HuH-7 (cell line): ENCODE measurements around the gene PRKAR1B.
"Not testable (repeated sequence)": the region's sequence is repeated elsewhere in the genome, so short reads cannot be mapped to it uniquely, and the experiment has no call there.

Source experiments
- DNase-seq: peaks from one replicate; pipeline ENCODE4 v3.0.0; 2011; ENCODE audit warnings: low spot score

PRKAR1B gene

GRCh38 chr7:666454-667292 is 60.4 kb downstream of the PRKAR1B start:
- DNase-seq = no peak

GRCh38 chr7:665736-666453 is 61.2 kb downstream of the PRKAR1B start:
- DNase-seq = no peak

DNA sequence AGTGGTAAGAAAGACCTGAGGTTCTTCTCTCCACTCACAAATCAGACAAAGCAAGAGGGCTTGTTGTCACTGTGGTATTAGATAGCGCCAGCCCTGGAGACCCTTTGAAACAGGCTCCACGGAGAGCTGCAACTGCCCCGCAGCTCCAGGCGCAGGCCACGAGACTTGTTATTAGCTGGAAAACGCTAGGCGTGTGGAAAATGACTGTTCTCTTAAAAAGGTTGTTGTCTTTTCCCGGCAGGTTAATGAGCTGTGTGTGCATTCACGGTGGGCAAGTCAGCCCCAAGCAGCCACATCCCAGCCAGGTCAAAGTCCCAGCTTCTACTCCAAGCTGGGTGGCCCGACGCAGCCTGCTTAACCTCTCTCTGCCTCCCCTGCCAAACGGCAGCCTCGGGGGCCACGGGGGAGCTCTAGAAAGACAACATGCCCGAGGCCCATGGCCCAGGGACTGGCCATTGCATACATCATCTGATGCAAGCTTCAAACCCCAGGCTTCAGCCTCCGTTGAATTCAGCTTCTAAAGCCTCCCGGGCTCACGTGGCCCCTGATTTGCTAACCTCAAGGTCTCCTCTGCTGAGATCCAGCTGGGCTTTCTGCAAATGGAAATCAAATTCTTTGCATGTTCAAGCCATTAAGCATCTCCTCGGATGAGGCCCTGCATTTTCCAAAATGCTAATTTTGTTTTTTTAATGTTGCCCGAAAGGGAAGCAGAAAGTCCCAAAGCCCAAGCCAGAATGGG is 61.9 kb downstream of the PRKAR1B start:
- peak; percentile 72 for DNase-seq

DNA sequence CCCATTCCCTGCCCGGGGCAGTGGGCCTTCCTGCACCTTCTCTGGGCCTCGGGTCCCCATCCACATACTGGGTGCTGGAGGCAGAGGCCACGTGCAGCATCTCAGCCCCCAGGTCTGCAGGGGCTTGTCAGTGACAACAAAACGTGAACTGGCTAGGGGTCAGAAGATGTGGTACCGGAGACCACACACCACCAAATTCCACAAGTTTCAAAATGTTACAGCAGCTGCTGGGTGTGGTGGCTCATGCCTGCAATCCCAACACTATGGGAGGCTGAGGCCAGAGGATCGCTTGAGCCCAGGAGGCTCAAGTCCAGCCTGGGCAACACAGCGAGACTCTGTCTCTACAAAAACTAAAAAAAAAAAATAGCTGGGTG is 62.7 kb downstream of the PRKAR1B start:
- DNase-seq = no peak

DNA sequence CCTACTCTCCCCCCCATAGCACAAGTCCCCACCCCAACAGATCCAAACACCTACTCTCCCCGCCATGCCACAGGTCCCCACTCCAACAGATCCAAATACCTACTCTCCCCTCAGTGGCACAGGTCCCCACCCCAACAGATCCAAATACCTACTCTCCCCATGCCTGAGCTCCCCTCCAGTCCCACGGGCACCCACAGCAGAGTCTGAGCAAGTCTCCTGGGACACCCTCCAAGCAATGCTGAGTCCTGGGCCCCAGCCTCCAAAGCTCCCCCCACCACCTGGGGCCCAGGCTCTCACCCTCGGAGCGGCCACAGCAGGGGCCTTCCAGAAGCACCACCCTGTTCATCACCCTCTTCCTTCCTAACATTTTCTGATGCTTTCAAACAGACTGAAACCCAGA is 64.5 kb downstream of the PRKAR1B start:
- no peak for DNase-seq

- no peak for DNase-seq
Observed at GRCh38 chr7:659996-660395, 67.1 kb downstream of the PRKAR1B start.

GRCh38 chr7:659306-659847 is 67.7 kb downstream of the PRKAR1B start:
- DNase-seq = no peak

DNA sequence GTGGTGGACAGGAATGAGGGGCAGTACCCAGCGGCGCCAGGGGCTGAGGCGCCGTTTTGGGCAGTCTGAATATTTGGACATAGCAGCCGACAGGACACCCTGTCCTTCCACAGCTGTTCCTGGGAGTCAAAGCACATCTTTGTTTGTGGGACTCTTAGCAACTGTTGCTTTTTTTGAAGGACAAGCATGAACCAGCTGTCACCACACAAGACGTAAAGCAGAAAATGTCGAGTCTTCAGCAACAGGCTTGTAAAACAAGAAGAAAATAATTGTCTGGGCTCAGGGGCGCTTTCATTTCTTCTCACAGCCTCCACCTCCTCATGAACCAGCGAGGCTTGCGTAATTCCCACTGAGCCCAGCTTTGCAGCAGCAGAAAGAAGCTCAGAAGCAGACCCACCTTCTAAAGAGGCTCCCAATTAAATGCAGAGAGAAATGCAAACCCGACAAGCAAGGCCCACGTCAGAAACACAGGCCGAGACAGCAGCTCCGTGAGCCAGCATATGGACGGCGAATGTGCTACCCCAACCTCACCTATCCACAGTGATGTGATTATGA is 69.4 kb downstream of the PRKAR1B start:
- DNase-seq = no peak

GRCh38 chr7:657010-657409 is 70.1 kb downstream of the PRKAR1B start:
- not testable (repeated sequence) for DNase-seq

DNA sequence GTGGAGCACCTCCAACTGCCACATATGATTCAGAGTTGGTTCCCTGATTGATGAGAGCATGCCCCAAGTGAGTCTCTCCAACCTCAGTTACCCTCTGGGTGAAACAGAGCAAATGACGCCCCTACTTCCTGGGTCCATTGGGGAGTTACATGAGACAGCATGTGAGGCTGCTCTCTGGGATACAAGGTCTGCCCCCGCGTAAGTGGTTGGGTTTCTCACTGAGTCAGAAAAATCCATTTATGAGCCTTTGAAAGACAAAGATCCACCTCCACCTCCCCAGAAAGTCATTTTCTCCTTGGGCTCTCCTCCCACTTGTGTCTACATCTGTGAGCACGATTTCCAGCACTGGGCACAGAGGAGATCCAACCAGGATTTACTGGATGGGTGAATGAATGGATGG is 71.3 kb downstream of the PRKAR1B start:
- DNase-seq = no peak

GRCh38 chr7:653829-654764 is 73.0 kb downstream of the PRKAR1B start:
- DNase-seq = no peak

DNA sequence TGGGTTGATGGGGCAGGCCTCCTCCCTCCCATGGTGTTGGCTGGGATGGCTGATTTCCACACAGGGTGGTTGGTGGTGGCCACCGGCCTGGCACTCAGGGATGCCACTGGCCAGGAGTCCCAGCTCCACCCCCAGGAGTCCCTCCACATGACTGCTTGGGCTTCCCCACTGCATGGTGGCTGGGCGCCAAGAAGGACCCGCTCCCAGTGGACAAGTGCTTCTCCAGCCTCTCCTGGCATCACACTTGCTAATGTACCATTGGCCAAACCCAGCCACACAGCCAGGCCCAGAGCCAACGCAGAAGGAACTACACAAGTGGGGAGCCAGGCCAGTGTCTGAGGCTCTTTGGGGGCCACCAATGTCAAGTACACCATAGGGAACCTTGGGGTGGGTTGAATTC is 74.2 kb downstream of the PRKAR1B start:
- no peak for DNase-seq

- DNase-seq = not testable (repeated sequence)
Observed at GRCh38 chr7:652167-652566, 74.9 kb downstream of the PRKAR1B start.

GRCh38 chr7:651032-651728 is 75.9 kb downstream of the PRKAR1B start:
- DNase-seq = no peak

DNA sequence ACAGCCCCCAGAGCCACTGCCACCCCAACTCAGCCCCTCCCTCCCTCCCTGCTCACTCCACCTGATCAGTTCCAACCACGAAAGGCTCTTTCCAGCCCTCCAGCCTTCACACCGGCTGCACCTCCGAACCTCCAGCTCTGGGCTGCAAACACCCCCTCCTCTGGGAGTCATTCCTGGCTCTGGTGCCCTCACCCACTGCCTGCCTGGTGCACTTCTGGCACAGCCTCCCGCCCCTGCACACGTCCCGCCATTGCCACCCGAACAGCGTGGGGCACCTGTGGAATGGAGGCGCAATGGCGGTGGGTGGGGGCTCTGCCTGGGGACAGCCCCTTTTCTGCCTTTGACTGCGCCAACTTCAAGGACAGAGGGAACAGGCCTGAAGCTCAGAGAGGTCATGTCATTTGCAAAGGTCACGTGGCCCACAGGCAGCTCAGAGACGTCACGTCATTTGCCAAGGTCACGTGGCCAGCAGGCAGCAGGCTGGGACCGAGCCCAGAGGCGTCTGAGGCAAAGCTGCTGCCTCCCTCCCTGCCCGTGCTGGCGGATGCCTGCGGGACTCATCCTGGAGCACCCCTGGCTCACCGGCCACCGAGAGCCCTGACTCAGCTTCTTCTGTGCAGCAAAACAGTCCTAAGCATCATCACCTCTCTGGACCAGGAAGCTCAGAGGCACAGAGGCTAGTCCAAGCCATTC is 76.6 kb downstream of the PRKAR1B start:
- no peak for DNase-seq

- no peak for DNase-seq
Observed at GRCh38 chr7:646951-647350, 80.1 kb downstream of the PRKAR1B start.

- DNase-seq = no peak
Observed at GRCh38 chr7:646487-646886, 80.6 kb downstream of the PRKAR1B start.

DNA sequence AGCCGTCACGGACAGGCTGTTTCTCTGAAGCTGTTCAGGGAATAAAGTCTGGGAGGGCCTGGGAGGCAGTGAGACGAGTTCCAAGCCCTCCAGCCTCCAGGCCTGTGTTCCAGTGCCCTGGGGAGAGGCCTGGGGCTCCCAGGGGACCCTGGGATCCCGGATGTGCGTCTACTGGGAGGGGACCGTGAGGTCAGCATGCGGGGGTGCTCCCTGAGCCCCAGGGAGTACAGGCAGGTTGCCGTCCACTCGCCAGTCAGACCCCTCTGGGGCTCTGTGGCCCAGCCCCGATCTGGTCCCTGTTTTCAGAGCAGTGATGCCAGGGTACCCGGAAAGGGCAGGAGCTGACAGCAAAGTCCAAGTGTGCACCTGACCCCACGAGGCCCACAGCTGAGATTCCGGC is 81.5 kb downstream of the PRKAR1B start:
- no peak for DNase-seq

GRCh38 chr7:644381-645305 is 82.4 kb downstream of the PRKAR1B start:
- no peak for DNase-seq
